ENCODE measurements around the gene TDRD9. TPM values are rescaled to one million over a fixed set of nuclear protein-coding genes. Genes with fewer than 3 reads are reported as not detected.

The TDRD9 gene
- total RNA-seq, 1 donor from 2014 or later, result 0.53 TPM

DNA sequence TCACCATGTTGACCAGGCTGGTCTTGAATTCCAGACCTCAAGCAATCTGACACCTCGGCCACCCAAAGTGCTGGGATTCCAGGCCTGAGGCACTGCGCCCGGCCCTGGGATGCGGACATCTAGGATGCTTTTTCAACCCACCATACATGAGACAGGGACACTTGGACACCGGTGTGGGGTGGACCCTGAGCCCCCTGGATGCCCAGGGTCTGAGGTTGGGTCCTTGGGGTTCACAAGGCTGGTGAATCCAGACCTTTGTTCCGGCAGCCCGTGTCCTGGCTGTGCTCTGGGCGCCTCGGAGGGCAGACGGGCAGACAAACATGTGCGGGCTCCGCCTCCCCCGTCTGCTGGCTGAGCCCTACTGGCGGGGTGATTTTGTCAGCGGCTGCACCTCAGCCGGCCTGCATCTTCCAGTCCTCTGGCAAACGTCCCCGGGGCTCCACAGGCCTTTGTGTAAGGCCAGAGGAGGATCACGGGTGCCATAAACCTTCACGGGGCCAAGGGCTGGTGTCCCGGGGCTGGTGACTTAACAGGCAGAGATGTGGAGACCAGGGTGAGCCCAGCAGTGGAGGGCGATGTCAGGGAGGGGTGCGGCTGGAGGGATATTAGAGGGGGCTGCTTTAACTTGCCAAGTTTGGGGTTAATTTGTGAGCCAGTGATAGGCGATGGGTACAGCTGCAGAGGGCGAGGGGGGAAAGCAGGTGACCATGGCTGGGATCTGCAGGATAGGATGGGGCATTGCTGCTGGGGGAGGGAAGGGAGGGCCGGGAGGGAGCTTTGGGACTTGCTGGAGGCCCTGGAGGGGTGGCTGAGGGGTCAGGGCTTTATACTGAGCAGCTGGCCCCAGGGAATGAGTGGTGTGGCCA is 163.0 kb downstream of the TDRD9 start:
- no peaks in the 10 kb centered on the region for H3K27me3 ChIP-seq (ENCODE audit: control insufficient read depth, insufficient read depth, low read length)

DNA sequence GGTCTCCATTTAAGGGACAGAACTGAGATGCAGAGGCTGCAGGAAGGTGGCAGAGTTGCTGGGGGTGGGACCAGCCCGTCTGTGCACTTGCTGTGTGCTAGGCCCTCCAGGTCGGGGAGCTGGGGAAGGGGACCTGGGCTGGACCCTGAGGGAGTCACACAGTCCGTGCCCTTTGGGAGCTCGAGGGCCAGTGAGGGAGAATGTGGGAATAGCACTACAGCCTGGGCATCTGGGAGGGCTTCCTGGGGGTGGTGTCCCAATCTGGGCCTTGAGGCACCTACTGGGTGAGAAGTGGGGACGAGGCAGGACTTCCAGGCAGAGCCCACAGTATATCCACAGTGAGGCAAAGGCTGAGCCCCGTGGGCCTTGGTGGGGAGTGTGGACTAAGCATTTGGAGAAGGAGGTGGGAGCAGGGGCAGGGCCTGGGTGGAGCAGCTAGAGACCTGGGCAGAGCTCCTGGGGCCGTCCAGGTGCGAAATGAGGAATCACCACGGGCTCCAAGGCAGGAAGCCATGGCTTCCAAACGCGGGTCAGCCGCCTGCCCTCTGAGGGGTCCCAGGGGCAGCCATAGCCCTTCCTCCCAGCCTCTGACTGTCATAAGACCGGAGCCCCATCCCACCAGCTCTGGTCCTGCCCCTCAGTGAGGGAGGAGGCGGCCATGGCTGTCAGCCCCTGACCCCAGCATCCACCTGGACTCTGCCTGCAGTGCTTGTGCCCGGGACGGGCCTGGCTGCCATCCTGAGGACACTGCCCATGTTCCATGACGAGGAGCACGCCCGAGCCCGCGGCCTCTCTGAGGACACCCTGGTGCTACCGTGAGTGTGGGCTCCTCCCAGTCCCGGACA is 163.9 kb downstream of the TDRD9 start:
- H3K36me3 ChIP-seq (ENCODE audit: control insufficient read depth, insufficient read depth, low read length), result no peaks in the 10 kb centered on the region
- FAIRE-seq, result no peak
- DNase-seq (ENCODE audit: low read depth), result no peak
- H3K27me3 ChIP-seq (ENCODE audit: control insufficient read depth, insufficient read depth, low read length), result no peaks in the 10 kb centered on the region
- TF ChIP-seq, protein P1, sequence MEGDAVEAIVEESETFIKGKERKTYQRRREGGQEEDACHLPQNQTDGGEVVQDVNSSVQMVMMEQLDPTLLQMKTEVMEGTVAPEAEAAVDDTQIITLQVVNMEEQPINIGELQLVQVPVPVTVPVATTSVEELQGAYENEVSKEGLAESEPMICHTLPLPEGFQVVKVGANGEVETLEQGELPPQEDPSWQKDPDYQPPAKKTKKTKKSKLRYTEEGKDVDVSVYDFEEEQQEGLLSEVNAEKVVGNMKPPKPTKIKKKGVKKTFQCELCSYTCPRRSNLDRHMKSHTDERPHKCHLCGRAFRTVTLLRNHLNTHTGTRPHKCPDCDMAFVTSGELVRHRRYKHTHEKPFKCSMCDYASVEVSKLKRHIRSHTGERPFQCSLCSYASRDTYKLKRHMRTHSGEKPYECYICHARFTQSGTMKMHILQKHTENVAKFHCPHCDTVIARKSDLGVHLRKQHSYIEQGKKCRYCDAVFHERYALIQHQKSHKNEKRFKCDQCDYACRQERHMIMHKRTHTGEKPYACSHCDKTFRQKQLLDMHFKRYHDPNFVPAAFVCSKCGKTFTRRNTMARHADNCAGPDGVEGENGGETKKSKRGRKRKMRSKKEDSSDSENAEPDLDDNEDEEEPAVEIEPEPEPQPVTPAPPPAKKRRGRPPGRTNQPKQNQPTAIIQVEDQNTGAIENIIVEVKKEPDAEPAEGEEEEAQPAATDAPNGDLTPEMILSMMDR (IDR thresholded peaks at IDR 0.05; ENCODE audit: insufficient read depth, low read length, severe bottlenecking), result no peak
- H3K4me3 ChIP-seq (ENCODE audit: low read depth, low read length), result no peak overlapping the region

More for the DNA sequence above, 163.0 kb downstream of the TDRD9 start:
- TF ChIP-seq, protein P1 (IDR thresholded peaks at IDR 0.05; ENCODE audit: insufficient read depth, low read length, severe bottlenecking), result no peak
- no peak for FAIRE-seq
- Histone ChIP-seq H3K36me3 (ENCODE audit: control insufficient read depth, insufficient read depth, low read length) (no peaks in the 10 kb centered on the region), H3K4me3 (ENCODE audit: low read depth, low read length) (no peak overlapping the region)
- no peak for DNase-seq (ENCODE audit: low read depth)

DNA sequence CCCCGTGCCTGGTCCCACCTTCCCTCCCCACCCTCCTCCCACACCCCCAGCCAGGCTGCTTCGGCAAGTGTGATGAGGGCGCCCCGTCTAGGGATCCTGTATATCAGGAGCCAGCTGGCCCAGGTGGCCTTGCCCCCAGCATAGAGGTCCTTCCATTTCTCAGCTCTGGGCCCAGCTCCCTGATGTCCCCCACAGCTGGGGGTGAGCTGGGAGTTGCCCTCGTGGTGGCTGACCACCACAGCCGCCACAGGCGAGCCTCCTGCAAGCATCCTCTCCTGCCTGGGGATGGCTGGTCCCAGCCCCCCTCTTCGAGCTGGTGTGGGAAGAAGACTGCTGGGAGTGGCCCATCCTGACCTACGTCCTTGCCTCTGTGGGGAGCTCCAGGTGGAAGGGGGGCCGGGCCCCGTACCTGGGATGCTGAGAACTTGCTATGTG is 164.7 kb downstream of the TDRD9 start:
- no peaks in the 10 kb centered on the region for H3K36me3 ChIP-seq (ENCODE audit: control insufficient read depth, insufficient read depth, low read length)
- FAIRE-seq (no peak), DNase-seq (ENCODE audit: low read depth) (no peak)
- H3K4me3 ChIP-seq (ENCODE audit: low read depth, low read length), result no peak overlapping the region
- TF ChIP-seq, protein P1 (IDR thresholded peaks at IDR 0.05; ENCODE audit: insufficient read depth, low read length, severe bottlenecking), result no peak
- no peaks in the 10 kb centered on the region for H3K27me3 ChIP-seq (ENCODE audit: control insufficient read depth, insufficient read depth, low read length)

DNA sequence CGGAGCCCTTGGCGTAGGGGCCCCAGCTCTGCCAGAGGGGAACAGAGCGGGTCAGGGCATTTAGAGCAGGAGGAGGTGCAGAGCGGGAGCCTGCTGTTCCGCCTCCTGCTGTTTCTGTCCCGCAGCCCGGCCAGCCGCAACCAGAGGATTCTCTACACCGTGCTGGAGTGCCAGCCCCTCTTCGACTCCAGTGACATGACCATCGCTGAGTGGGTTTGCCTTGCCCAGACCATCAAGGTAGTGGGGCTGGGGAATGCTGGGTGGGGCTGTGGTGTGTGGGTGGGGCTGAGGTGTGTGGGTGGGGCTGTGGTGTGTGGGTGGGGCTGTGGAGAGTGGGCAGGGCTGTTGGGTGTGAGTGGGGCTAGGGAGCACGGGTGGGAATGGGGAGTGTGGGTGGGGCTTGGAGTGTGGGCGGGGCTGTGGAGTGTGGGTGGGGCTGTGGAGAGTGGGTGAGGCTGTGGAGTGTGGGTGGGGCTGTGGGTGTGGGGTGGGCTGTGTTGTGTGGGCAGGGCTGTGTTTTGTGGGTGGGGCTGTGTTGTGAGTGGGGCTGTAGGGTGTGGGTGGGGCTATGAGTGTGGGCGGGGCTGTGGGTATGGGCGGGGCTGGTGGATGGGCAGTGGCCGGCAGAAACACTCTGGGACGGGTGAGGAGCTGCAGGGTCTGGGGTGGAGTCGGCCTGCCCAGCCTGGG is 165.3 kb downstream of the TDRD9 start:
- no peaks in the 10 kb centered on the region for H3K27me3 ChIP-seq (ENCODE audit: control insufficient read depth, insufficient read depth, low read length)
- FAIRE-seq (no peak), DNase-seq (ENCODE audit: low read depth) (no peak)
- H3K4me3 ChIP-seq (ENCODE audit: low read depth, low read length), result no peak overlapping the region
- no peaks in the 10 kb centered on the region for H3K36me3 ChIP-seq (ENCODE audit: control insufficient read depth, insufficient read depth, low read length)
- TF ChIP-seq, protein P1 (IDR thresholded peaks at IDR 0.05; ENCODE audit: insufficient read depth, low read length, severe bottlenecking), result no peak

DNA sequence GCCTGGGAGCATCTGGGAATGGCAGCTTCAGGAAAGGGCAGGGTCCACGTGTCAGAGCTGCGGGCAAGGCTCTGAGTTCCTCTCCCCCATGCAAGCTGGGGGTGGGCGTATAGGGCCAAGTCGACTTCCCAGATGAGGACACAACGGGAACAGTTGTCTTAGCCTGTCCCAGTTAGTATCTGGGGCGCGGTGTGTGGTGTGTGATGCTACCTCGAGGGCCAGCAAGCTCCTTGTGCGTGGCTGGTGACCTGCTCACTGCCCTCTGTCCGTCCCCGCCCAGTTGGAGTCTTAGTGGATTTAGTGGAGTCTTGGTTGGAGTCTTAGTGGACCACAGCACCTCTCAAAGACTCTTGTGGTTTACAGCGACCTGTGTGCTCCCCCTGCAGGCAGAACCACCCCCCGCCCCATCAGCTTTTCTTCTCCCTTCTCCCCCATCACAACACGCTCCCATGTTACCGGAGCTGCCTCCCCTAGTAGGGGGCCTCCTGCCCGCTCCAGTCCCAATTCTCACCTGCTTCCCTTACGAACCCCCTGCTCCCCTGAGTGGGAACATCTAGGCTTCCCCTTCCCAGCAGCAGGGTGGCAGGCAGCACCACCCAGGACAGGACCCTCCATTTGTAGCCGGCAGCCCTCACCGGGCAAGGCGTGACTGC is 165.9 kb downstream of the TDRD9 start:
- H3K36me3 ChIP-seq (ENCODE audit: control insufficient read depth, insufficient read depth, low read length), result no peaks in the 10 kb centered on the region
- DNase-seq (ENCODE audit: low read depth) (no peak), FAIRE-seq (no peak)
- H3K4me3 ChIP-seq (ENCODE audit: low read depth, low read length), result no peak overlapping the region
- H3K27me3 ChIP-seq (ENCODE audit: control insufficient read depth, insufficient read depth, low read length), result no peaks in the 10 kb centered on the region
- TF ChIP-seq, protein P1 (IDR thresholded peaks at IDR 0.05; ENCODE audit: insufficient read depth, low read length, severe bottlenecking), result no peak
